Measurements from ENCODE around the gene ACP4. TPM values are rescaled to one million over a fixed set of nuclear protein-coding genes. Genes with fewer than 3 reads are reported as not detected.
A peak's percentile ranks its signal among the peaks of the same experiment; 100 is the strongest.

The ACP4 gene
- polyA plus RNA-seq, 1 donor (not counting 4 experiments of a cell fraction or from before 2014, with no cell fraction given), result not detected

DNA sequence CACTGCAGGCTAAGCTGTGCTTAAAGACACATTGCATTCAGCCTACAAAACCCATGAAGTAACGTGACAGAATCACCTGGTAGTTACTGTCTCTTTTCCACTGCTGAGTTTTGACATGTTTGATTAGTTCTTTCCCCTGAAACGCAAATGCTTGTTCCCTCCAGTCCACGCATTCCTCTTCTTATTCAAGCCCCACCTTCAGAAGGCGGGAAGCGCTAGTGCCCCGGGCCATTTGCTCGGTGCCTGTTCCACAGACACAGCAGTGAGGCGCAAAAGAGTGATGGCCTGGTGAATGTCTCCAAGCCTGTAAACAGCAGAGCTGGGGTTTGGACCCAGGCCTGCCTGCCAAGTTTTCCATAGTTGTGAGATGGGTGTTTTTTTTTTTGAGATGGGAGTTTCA lies 10.9 kb downstream of the ACP4 start:
- Histone ChIP-seq H3K4me1 (ENCODE audit: control insufficient read depth, extremely low read depth, insufficient read depth, low read length) (peaks cover 19% of the 10 kb centered on the region), H3K9me1 (ENCODE audit: control insufficient read depth, extremely low read depth, insufficient read depth, low read length) (no peaks in the 10 kb centered on the region), H3K36me3 (ENCODE audit: control insufficient read depth in 2 of 2, extremely low read depth in 1 of 2, insufficient read depth in 2 of 2, low read length in 2 of 2) (peaks cover 23 to 50% of the 10 kb centered on the region in 2 experiments), H3K4me3 (ENCODE audit: control insufficient read depth in 2 of 3, extremely low read depth in 1 of 3, insufficient read depth in 2 of 3, low read depth in 1 of 3, low read length in 3 of 3) (no peak overlapping the region), H3K9ac (ENCODE audit: control insufficient read depth, extremely low read depth, insufficient read depth, low read length) (no peak overlapping the region), H2AFZ (ENCODE audit: control insufficient read depth, low read length) (no peak overlapping the region), H3K79me2 (ENCODE audit: control insufficient read depth, insufficient read depth, low read length) (peaks cover 57% of the 10 kb centered on the region), H4K20me1 (ENCODE audit: control insufficient read depth, extremely low read depth, insufficient read depth, low read length) (peaks cover 40% of the 10 kb centered on the region), H3K27ac (ENCODE audit: control insufficient read depth, insufficient read depth, low read length) (no peak overlapping the region), H3K9me3 (ENCODE audit: control insufficient read depth, low read depth, low read length) (no peaks in the 10 kb centered on the region), H3K27me3 (ENCODE audit: control insufficient read depth, extremely low read depth, insufficient read depth, low read length) (no peaks in the 10 kb centered on the region), H3K4me2 (ENCODE audit: control insufficient read depth, extremely low read depth, insufficient read depth, low read depth, low read length) (no peak overlapping the region)
- dilution Hi-C loops (cut with MboI; ENCODE audit: extremely low pct_ligation_motif_present, low sequenced_read_pairs), result no loop called here
- no peak for FAIRE-seq
- no peak for TF ChIP-seq EZH2 (IDR thresholded peaks at IDR 0.05; ENCODE audit: low read length)
- TF ChIP-seq, protein P1, sequence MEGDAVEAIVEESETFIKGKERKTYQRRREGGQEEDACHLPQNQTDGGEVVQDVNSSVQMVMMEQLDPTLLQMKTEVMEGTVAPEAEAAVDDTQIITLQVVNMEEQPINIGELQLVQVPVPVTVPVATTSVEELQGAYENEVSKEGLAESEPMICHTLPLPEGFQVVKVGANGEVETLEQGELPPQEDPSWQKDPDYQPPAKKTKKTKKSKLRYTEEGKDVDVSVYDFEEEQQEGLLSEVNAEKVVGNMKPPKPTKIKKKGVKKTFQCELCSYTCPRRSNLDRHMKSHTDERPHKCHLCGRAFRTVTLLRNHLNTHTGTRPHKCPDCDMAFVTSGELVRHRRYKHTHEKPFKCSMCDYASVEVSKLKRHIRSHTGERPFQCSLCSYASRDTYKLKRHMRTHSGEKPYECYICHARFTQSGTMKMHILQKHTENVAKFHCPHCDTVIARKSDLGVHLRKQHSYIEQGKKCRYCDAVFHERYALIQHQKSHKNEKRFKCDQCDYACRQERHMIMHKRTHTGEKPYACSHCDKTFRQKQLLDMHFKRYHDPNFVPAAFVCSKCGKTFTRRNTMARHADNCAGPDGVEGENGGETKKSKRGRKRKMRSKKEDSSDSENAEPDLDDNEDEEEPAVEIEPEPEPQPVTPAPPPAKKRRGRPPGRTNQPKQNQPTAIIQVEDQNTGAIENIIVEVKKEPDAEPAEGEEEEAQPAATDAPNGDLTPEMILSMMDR (optimal IDR thresholded peaks at IDR 0.05 in 1 of 3, IDR thresholded peaks at IDR 0.05 in 1 of 3, conservative IDR thresholded peaks at IDR 0.05 in 1 of 3; ENCODE audit: extremely low read depth in 1 of 3, insufficient read depth in 2 of 3, low read length in 3 of 3), result no peak
- DNase-seq (ENCODE audit: low read depth, low spot score), result no peak

DNA sequence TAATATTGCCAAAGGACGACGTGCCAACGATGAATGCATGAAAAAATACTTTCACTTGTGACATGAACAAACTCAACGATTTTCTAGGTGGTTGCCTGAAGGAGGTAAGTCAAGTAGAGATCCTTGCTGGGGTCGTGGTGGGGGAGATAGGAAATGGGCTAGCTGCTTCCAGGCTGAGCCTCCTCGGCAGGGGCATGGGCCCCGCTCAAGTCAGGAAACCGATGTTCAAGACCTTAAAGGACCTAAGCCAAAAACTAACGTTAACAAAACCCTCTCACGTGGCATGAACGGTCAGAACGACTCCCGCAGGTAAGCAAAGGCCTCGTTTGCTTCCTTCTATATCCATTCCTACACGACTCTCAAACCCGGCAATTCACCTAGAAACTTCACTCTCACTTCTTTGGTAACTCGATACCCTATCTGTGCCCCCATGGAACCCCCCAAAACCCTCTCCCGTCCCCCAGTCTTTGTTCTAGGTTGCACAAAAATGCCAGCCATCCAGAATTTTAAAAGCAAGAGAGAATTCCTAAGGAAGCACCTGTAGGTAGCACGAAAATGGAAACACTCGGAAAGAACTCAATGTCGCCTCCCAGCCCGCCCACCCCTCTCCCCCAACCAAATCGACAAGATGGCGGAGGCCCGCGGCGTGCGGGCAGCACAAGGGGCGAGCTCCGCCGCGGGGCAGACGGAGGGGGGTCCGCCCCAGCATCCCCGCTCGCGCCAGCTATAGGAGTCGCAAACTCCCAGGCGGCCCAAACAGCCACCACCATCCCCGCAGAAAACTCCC lies 13.6 kb downstream of the ACP4 start:
- Histone ChIP-seq H3K27ac (ENCODE audit: control insufficient read depth, insufficient read depth, low read length) (peak overlapping the region; percentile 100), H3K4me2 (ENCODE audit: control insufficient read depth, extremely low read depth, insufficient read depth, low read depth, low read length) (peak overlapping the region; percentile 98), H4K20me1 (ENCODE audit: control insufficient read depth, extremely low read depth, insufficient read depth, low read length) (peaks cover 18% of the 10 kb centered on the region), H3K9ac (ENCODE audit: control insufficient read depth, extremely low read depth, insufficient read depth, low read length) (peak overlapping the region; percentile 99), H3K4me1 (ENCODE audit: control insufficient read depth, extremely low read depth, insufficient read depth, low read length) (peaks cover 19% of the 10 kb centered on the region), H2AFZ (ENCODE audit: control insufficient read depth, low read length) (peak overlapping the region; percentile 98), H3K79me2 (ENCODE audit: control insufficient read depth, insufficient read depth, low read length) (peaks cover 46% of the 10 kb centered on the region), H3K9me3 (ENCODE audit: control insufficient read depth, low read depth, low read length) (no peaks in the 10 kb centered on the region), H3K36me3 (ENCODE audit: control insufficient read depth in 2 of 2, extremely low read depth in 1 of 2, insufficient read depth in 2 of 2, low read length in 2 of 2) (peaks cover 7 to 25% of the 10 kb centered on the region in 2 experiments), H3K9me1 (ENCODE audit: control insufficient read depth, extremely low read depth, insufficient read depth, low read length) (no peaks in the 10 kb centered on the region), H3K4me3 (ENCODE audit: control insufficient read depth in 2 of 3, extremely low read depth in 1 of 3, insufficient read depth in 2 of 3, low read depth in 1 of 3, low read length in 3 of 3) (peak overlapping the region; percentile 73 to 93 (median 78)), H3K27me3 (ENCODE audit: control insufficient read depth, extremely low read depth, insufficient read depth, low read length) (no peaks in the 10 kb centered on the region)
- FAIRE-seq (no peak), DNase-seq (ENCODE audit: low read depth, low spot score) (no peak)
- dilution Hi-C loops (cut with MboI; ENCODE audit: extremely low pct_ligation_motif_present, low sequenced_read_pairs), result no loop called here
- TF ChIP-seq, protein P1 (optimal IDR thresholded peaks at IDR 0.05 in 1 of 3, IDR thresholded peaks at IDR 0.05 in 1 of 3, conservative IDR thresholded peaks at IDR 0.05 in 1 of 3; ENCODE audit: extremely low read depth in 1 of 3, insufficient read depth in 2 of 3, low read length in 3 of 3), result no peak
- no peak for TF ChIP-seq EZH2 (IDR thresholded peaks at IDR 0.05; ENCODE audit: low read length)

Data from keratinocyte (primary cell).